GM23248 (cell line): Measurements from ENCODE around the gene IRAK1BP1. TPM values are rescaled to one million over a fixed set of nuclear protein-coding genes. Genes with fewer than 3 reads are reported as not detected.

Experiments used
- DNase-seq: peaks from one replicate; pipeline ENCODE4 v3.0.0-alpha.2; 2015
- H2AFZ ChIP-seq: fragments of 200-600 bp; sonication (generic); 2 replicates; pipeline ENCODE4 v1.6.1; 2016; ENCODE audit warnings: antibody characterized with exemption
- H3F3A ChIP-seq: fragments of 200-600 bp; sonication (generic); 2 replicates; pipeline ENCODE4 v1.6.1; 2016; ENCODE audit warnings: mild to moderate bottlenecking, antibody characterized with exemption, mixed run types; ENCODE audit not compliant: insufficient read depth
- H3K27ac ChIP-seq: fragments of 200-600 bp; sonication (generic); 2 replicates; pipeline ENCODE4 v1.5.1; 2016; ENCODE audit warnings: mild to moderate bottlenecking
- H3K27me3 ChIP-seq: fragments of 200-600 bp; sonication (generic); replicated peaks from 2 replicates; pipeline ENCODE4 v1.6.1; 2016; ENCODE audit warnings: mild to moderate bottlenecking; ENCODE audit not compliant: insufficient read depth
- H3K36me3 ChIP-seq: fragments of 200-600 bp; sonication (generic); 2 replicates; pipeline ENCODE4 v1.6.1; 2016; ENCODE audit warnings: low read depth, mild to moderate bottlenecking
- H3K4me1 ChIP-seq: fragments of 200-600 bp; sonication (generic); 2 replicates; pipeline ENCODE4 v1.6.1; 2016; ENCODE audit warnings: mild to moderate bottlenecking; ENCODE audit not compliant: insufficient read depth
- H3K4me2 ChIP-seq: fragments of 200-600 bp; sonication (generic); one replicate; pipeline ENCODE4 v1.6.1; 2016; ENCODE audit warnings: mild to moderate bottlenecking; ENCODE audit not compliant: unreplicated experiment
- H3K4me3 ChIP-seq: fragments of 200-600 bp; sonication (generic); 2 replicates; pipeline ENCODE4 v1.5.1; 2016; ENCODE audit warnings: mild to moderate bottlenecking
- H3K79me2 ChIP-seq: fragments of 200-600 bp; sonication (generic); 2 replicates; pipeline ENCODE4 v1.6.1; 2016; ENCODE audit warnings: mild to moderate bottlenecking; ENCODE audit not compliant: insufficient read depth
- H3K9ac ChIP-seq: fragments of 200-600 bp; sonication (generic); 2 replicates; pipeline ENCODE4 v1.6.1; 2016; ENCODE audit warnings: mild to moderate bottlenecking
- H3K9me2 ChIP-seq: fragments of 200-600 bp; sonication (generic); 2 replicates; pipeline ENCODE4 v1.6.1; 2016; ENCODE audit warnings: mixed run types, mild to moderate bottlenecking, moderate library complexity; ENCODE audit not compliant: insufficient read depth
- H3K9me3 ChIP-seq: fragments of 200-600 bp; sonication (generic); one replicate; pipeline ENCODE4 v1.6.1; 2017; ENCODE audit warnings: low read depth
- H4K20me1 ChIP-seq: fragments of 200-600 bp; sonication (generic); 2 replicates; pipeline ENCODE4 v1.6.0; 2016; ENCODE audit not compliant: insufficient read depth
- EZH2 ChIP-seq: fragments of 200-600 bp; sonication (generic); IDR thresholded peaks from 2 replicates; pipeline ENCODE4 v1.6.1; 2018; ENCODE audit warnings: antibody characterized with exemption, mild to moderate bottlenecking; ENCODE audit not compliant: insufficient read depth, poor library complexity, severe bottlenecking
- EZH2phosphoT487 ChIP-seq: fragments of 200-600 bp; sonication (generic); IDR thresholded peaks from 2 replicates; pipeline ENCODE4 v1.6.1; 2018; ENCODE audit warnings: antibody characterized with exemption, moderate library complexity, mild to moderate bottlenecking, low read depth; ENCODE audit not compliant: insufficient read depth
- WGBS, 2 experiments: methylation state at CpG; one replicate each; pipeline ENCODE4 v1.1.6; 2015 to 2017; ENCODE audit warnings: low lambda C conversion rate in 2 of 2, low coverage in 1 of 2; ENCODE audit errors: missing lambda C conversion rate in 2 of 2; 5-methylcytosine and 5-hydroxymethylcytosine counted together
- in situ Hi-C: fragments of 300-500 bp; cut with MboI; formaldehyde crosslinking; loops from 2 replicates; pipeline ENCODE4 v1.15.0; 2020
- polyA plus RNA-seq: library from polyadenylated mRNA; unstranded; fragments of >200 nt; fragmentation: Nextera tagmentation; extraction: Ambion mirVana; gene quantifications from 2 replicates; pipeline ENCODE4 v1.2.1, GENCODE V29; 2016
- total RNA-seq: library from RNA; depleted of rRNA; stranded (reverse); fragments of >200 nt; shearing (Covaris generic); gene quantifications from 2 replicates; pipeline ENCODE4 v1.2.3, GENCODE V29; 2014

IRAK1BP1 gene
- total and polyA plus RNA-seq, 2 experiments from 2014 or later: 2.0 to 4.2 TPM

GRCh38 chr6:78925317-78925716 is 58.0 kb downstream of the IRAK1BP1 start:
- H3K4me1 ChIP-seq: no peaks in the 10 kb centered on the region
- H3K9ac ChIP-seq: no peak overlapping the region
- H3K36me3 ChIP-seq: no peaks in the 10 kb centered on the region
- WGBS, 2 experiments: 67% methylated on average over 3 of the region's 3 CpGs
- no peaks in the 10 kb centered on the region for H3K9me2 ChIP-seq
- no peak overlapping the region for H2AFZ ChIP-seq
- in situ Hi-C loops: no loop called here
- no peak for TF ChIP-seq EZH2
- TF ChIP-seq EZH2phosphoT487: no peak
- H4K20me1 ChIP-seq: no peaks in the 10 kb centered on the region
- no peaks in the 10 kb centered on the region for H3K9me3 ChIP-seq
- H3K27ac ChIP-seq: no peak overlapping the region
- no peak overlapping the region for H3K4me3 ChIP-seq
- no peaks in the 10 kb centered on the region for H3K79me2 ChIP-seq
- H3F3A ChIP-seq: no peaks in the 10 kb centered on the region
- no peaks in the 10 kb centered on the region for H3K27me3 ChIP-seq
- H3K4me2 ChIP-seq: no peak overlapping the region
- no peak for DNase-seq

GRCh38 chr6:78935553-78935952 is 68.2 kb downstream of the IRAK1BP1 start:
- TF ChIP-seq EZH2: no peak
- no peak for TF ChIP-seq EZH2phosphoT487
- 97 to 99% methylated on average over 2 of the region's 2 CpGs for WGBS, 2 experiments

GRCh38 chr6:78936515-78936914 is 69.2 kb downstream of the IRAK1BP1 start:
- Histone ChIP-seq H3K27ac (no peak overlapping the region), H3K27me3 (no peaks in the 10 kb centered on the region), H3F3A (no peaks in the 10 kb centered on the region), H3K9ac (no peak overlapping the region), H3K4me3 (no peak overlapping the region), H4K20me1 (no peaks in the 10 kb centered on the region), H3K36me3 (peaks cover 12% of the 10 kb centered on the region; the same call in 1 of the 2 replicates), H3K9me3 (no peaks in the 10 kb centered on the region), H2AFZ (no peak overlapping the region), H3K4me2 (no peak overlapping the region), H3K79me2 (no peaks in the 10 kb centered on the region), H3K9me2 (no peaks in the 10 kb centered on the region), H3K4me1 (no peaks in the 10 kb centered on the region)
- WGBS, 2 experiments: 98 to 99% methylated on average over 2 of the region's 2 CpGs
- TF ChIP-seq EZH2 (no peak), EZH2phosphoT487 (no peak)
- DNase-seq: no peak
- in situ Hi-C loops: no loop called here

More at GRCh38 chr6:78935553-78935952, 68.2 kb downstream of the IRAK1BP1 start:
- no peaks in the 10 kb centered on the region for H4K20me1 ChIP-seq
- DNase-seq: no peak
- H3K9ac ChIP-seq: no peak overlapping the region
- no peaks in the 10 kb centered on the region for H3K27me3 ChIP-seq
- no peaks in the 10 kb centered on the region for H3K9me3 ChIP-seq
- H3K79me2 ChIP-seq: no peaks in the 10 kb centered on the region
- H3K4me1 ChIP-seq: no peaks in the 10 kb centered on the region
- H3K36me3 ChIP-seq: peaks cover 12% of the 10 kb centered on the region; the same call in 1 of the 2 replicates
- H3K9me2 ChIP-seq: no peaks in the 10 kb centered on the region
- no peak overlapping the region for H2AFZ ChIP-seq
- H3K4me2 ChIP-seq: no peak overlapping the region
- in situ Hi-C loops: no loop called here
- no peak overlapping the region for H3K4me3 ChIP-seq
- no peaks in the 10 kb centered on the region for H3F3A ChIP-seq
- H3K27ac ChIP-seq: no peak overlapping the region

- no peak overlapping the region for H3K27ac ChIP-seq
- no peak overlapping the region for H2AFZ ChIP-seq
- H3K9me2 ChIP-seq: no peaks in the 10 kb centered on the region
- H3K9me3 ChIP-seq: no peaks in the 10 kb centered on the region
- H3K79me2 ChIP-seq: no peaks in the 10 kb centered on the region
- no peaks in the 10 kb centered on the region for H3F3A ChIP-seq
- TF ChIP-seq EZH2 (no peak), EZH2phosphoT487 (no peak)
- in situ Hi-C loops: no loop called here
- H3K36me3 ChIP-seq: peaks cover 52% of the 10 kb centered on the region
- DNase-seq: peak; percentile 47
- H3K4me1 ChIP-seq: peaks cover 8% of the 10 kb centered on the region
- H3K9ac ChIP-seq: no peak overlapping the region
- no peak overlapping the region for H3K4me2 ChIP-seq
- H3K27me3 ChIP-seq: no peaks in the 10 kb centered on the region
- no peak overlapping the region for H3K4me3 ChIP-seq
- 96 to 100% methylated on average over 1 of the region's 1 CpG for WGBS, 2 experiments
- no peaks in the 10 kb centered on the region for H4K20me1 ChIP-seq
Measured at GRCh38 chr6:78942446-78942845, 75.1 kb downstream of the IRAK1BP1 start.

- Histone ChIP-seq H3K9ac (no peak overlapping the region), H2AFZ (no peak overlapping the region), H3K4me2 (no peak overlapping the region), H3K79me2 (no peaks in the 10 kb centered on the region), H3K4me3 (no peak overlapping the region), H3K27me3 (no peaks in the 10 kb centered on the region), H4K20me1 (no peaks in the 10 kb centered on the region), H3K4me1 (peaks cover 4% of the 10 kb centered on the region), H3K27ac (no peak overlapping the region), H3K9me3 (no peaks in the 10 kb centered on the region), H3K36me3 (peaks cover 79% of the 10 kb centered on the region), H3K9me2 (no peaks in the 10 kb centered on the region), H3F3A (no peaks in the 10 kb centered on the region)
- DNase-seq: peak; percentile 8
- TF ChIP-seq EZH2phosphoT487: no peak
- TF ChIP-seq EZH2: no peak
- WGBS, 2 experiments: 78 to 82% methylated on average over 2 of the region's 2 CpGs
- in situ Hi-C loops: no loop called here
Measured at GRCh38 chr6:78947529-78947928, 80.2 kb downstream of the IRAK1BP1 start.
